ENCODE measurements around the gene BMX.

BMX gene

GRCh38 chrX:15515931-15516330 lies 15.3 kb downstream of the BMX start:
- no peak for TF ChIP-seq CTCF (IDR thresholded peaks at IDR 0.05; ENCODE audit: low read length, missing control alignments)
- peak; percentile 84 for DNase-seq (ENCODE audit: low read depth)
- H3K4me3 ChIP-seq (replicated peaks; ENCODE audit: low read depth, low read length) = no peak overlapping the region

GRCh38 chrX:15522464-15522863 lies 21.9 kb downstream of the BMX start:
- no peak for DNase-seq (ENCODE audit: low read depth)
- no peak overlapping the region for H3K4me3 ChIP-seq (replicated peaks; ENCODE audit: low read depth, low read length)
- no peak for TF ChIP-seq CTCF (IDR thresholded peaks at IDR 0.05; ENCODE audit: low read length, missing control alignments)

GRCh38 chrX:15523088-15523487 lies 22.5 kb downstream of the BMX start:
- DNase-seq (ENCODE audit: low read depth) = no peak
- no peak overlapping the region for H3K4me3 ChIP-seq (replicated peaks; ENCODE audit: low read depth, low read length)
- TF ChIP-seq CTCF (IDR thresholded peaks at IDR 0.05; ENCODE audit: low read length, missing control alignments) = no peak

- H3K4me3 ChIP-seq (replicated peaks; ENCODE audit: low read depth, low read length) = no peak overlapping the region
- peak; percentile 87 for DNase-seq (ENCODE audit: low read depth)
- no peak for TF ChIP-seq CTCF (IDR thresholded peaks at IDR 0.05; ENCODE audit: low read length, missing control alignments)
Measured at GRCh38 chrX:15524417-15524816, 23.8 kb downstream of the BMX start.

GRCh38 chrX:15525664-15526416 lies 25.2 kb downstream of the BMX start:
- H3K4me3 ChIP-seq (replicated peaks; ENCODE audit: low read depth, low read length) = no peak overlapping the region
- TF ChIP-seq CTCF (IDR thresholded peaks at IDR 0.05; ENCODE audit: low read length, missing control alignments) = no peak
- no peak for DNase-seq (ENCODE audit: low read depth)

- TF ChIP-seq CTCF (IDR thresholded peaks at IDR 0.05; ENCODE audit: low read length, missing control alignments) = no peak
- H3K4me3 ChIP-seq (replicated peaks; ENCODE audit: low read depth, low read length) = no peak overlapping the region
- DNase-seq (ENCODE audit: low read depth) = peak; percentile 47
Measured at GRCh38 chrX:15529165-15529564, 28.6 kb downstream of the BMX start.

- no peak for DNase-seq (ENCODE audit: low read depth)
- TF ChIP-seq CTCF (IDR thresholded peaks at IDR 0.05; ENCODE audit: low read length, missing control alignments) = no peak
- H3K4me3 ChIP-seq (replicated peaks; ENCODE audit: low read depth, low read length) = no peak overlapping the region
Measured at GRCh38 chrX:15530318-15530717, 29.7 kb downstream of the BMX start.

Measured in fibroblast of pulmonary artery (primary cell).